Ishikawa (cell line): Measurements from ENCODE around the gene RPTOR.

Experiments used
- CEBPB ChIP-seq: IDR thresholded peaks from 2 replicates; pipeline ENCODE4 v1.6.1; 2012
- EGR1 ChIP-seq: IDR thresholded peaks from 2 replicates; pipeline ENCODE4 v1.6.1; 2012
- EP300 ChIP-seq: IDR thresholded peaks from 2 replicates; pipeline ENCODE4 v1.6.1; 2012; ENCODE audit warnings: borderline replicate concordance
- FOXM1 ChIP-seq: IDR thresholded peaks from 2 replicates; pipeline ENCODE4 v1.6.1; 2012; ENCODE audit warnings: low read depth, borderline replicate concordance
- RAD21 ChIP-seq: IDR thresholded peaks from 2 replicates; pipeline ENCODE4 v1.6.1; 2012; ENCODE audit warnings: low read depth
- TAF1 ChIP-seq: IDR thresholded peaks from 2 replicates; pipeline ENCODE4 v1.6.1; 2012; ENCODE audit warnings: low read depth, mild to moderate bottlenecking
- TEAD4 ChIP-seq: IDR thresholded peaks from 2 replicates; pipeline ENCODE4 v1.6.1; 2012
- YY1 ChIP-seq: IDR thresholded peaks from 2 replicates; pipeline ENCODE4 v1.6.1; 2012; ENCODE audit warnings: low read depth
- TF ChIP-seq, protein P1 (sequence below): IDR thresholded peaks from 2 replicates; pipeline ENCODE4 v1.6.1; 2012

DNA sequence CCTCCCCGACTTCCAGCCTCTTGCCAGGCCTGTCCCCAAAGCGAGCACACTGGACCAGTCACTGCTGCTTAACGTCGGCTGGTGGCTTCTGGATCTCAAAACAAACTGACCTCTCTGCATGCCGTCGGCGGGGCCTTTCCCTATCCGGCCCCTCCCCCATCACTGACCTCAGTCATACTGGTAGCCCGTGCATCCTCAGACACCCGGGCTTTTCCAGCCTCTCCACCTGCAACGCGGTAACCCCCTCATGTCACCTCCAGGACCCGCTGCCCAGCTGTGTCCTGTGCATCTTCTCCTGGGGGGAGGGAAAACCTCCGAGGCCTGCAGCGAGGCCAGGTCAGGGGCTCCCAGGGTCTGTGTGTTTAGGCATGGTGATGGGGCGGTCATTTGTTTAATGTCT lies 308.4 kb downstream of the RPTOR start:
- TF ChIP-seq, protein P1, sequence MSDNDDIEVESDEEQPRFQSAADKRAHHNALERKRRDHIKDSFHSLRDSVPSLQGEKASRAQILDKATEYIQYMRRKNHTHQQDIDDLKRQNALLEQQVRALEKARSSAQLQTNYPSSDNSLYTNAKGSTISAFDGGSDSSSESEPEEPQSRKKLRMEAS = no peak
- no peak for TF ChIP-seq EGR1
- no peak for TF ChIP-seq FOXM1
- no peak for TF ChIP-seq TAF1
- no peak for TF ChIP-seq RAD21
- TF ChIP-seq CEBPB = no peak
- TF ChIP-seq EP300 = no peak
- no peak for TF ChIP-seq TEAD4
- no peak for TF ChIP-seq YY1
